ENCODE data around the gene TIMM22. TPM values are rescaled to one million over a fixed set of nuclear protein-coding genes. Genes with fewer than 3 reads are reported as not detected.

Gene TIMM22
- total and polyA plus RNA-seq, 2 of the 4 experiments (the other 2 are of a cell fraction) = 12.7 to 12.9 TPM

DNA sequence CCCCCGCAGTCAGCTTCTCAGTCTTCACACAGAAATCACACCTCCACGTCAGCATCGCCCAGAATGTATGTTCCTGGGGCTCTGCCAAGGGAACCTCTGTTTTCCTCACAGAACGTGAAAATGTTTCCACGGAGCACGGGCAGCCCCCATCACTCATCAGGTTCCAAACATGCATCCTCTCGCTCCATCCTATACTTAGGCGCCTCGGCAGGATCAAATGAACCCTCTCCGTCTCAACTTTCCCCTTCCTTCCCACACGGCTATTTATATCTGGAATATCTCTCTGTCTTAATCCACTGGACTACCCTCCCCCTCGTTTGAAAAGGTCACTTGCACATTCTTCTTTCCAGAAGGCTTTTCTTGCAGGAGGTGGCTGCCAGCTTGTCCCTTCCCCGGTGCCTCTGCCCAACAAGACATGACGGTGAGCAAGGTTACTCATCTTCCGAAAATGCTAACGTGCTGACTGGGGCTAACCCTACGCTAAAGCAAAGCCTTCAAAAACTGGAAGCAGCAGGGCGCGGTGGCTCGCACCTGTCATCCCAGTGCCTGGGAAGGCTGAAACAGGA is 39.0 kb upstream of the TIMM22 start:
- H4K91ac ChIP-seq (ENCODE audit: insufficient read depth, low read depth, low read length) = no peak overlapping the region
- H2BK5ac ChIP-seq (ENCODE audit: low read depth, low read length, poor library complexity, severe bottlenecking) = no peak overlapping the region
- H4K20me1 ChIP-seq (ENCODE audit: insufficient read depth, low read length) = peaks cover 70% of the 10 kb centered on the region
- H3K9ac ChIP-seq (ENCODE audit: low read depth, low read length) = no peak overlapping the region
- no peak overlapping the region for H3K56ac ChIP-seq (ENCODE audit: extremely low read depth, insufficient read depth, low read length)
- no TSS peak for BruUV-seq (replicated peaks)
- CTCF ChIA-PET = no interaction called here
- no peaks in the 10 kb centered on the region for H3K9me3 ChIP-seq (ENCODE audit: control insufficient read depth, insufficient read depth, low read length)
- H3K9me1 ChIP-seq (ENCODE audit: insufficient read depth, low read length) = peaks cover 20% of the 10 kb centered on the region
- WGBS, 2 experiments (ENCODE audit: extremely low coverage in 2 of 2, insufficient read length in 1 of 2) = 61% methylated on average over 13 of the region's 20 CpGs; no CpG with 5 or more reads in 1 of the 2 experiments
- H3K4me3 ChIP-seq (ENCODE audit: insufficient read depth, low read depth, low read length) = no peak overlapping the region
- peak overlapping the region; percentile 23 for H2AFZ ChIP-seq (replicated peaks; ENCODE audit: low read length, poor library complexity)
- POLR2A ChIA-PET (ENCODE audit: unreplicated experiment) = no interaction called here
- H3K4me1 ChIP-seq (ENCODE audit: control insufficient read depth, insufficient read depth, low read length) = peaks cover 21% of the 10 kb centered on the region
- H3K4ac ChIP-seq (ENCODE audit: low read depth, low read length) = no peak overlapping the region
- TF ChIP-seq MXI1 (IDR thresholded peaks at IDR 0.05; ENCODE audit: borderline replicate concordance, low read depth, low read length) = no peak
- TF ChIP-seq, protein P1, sequence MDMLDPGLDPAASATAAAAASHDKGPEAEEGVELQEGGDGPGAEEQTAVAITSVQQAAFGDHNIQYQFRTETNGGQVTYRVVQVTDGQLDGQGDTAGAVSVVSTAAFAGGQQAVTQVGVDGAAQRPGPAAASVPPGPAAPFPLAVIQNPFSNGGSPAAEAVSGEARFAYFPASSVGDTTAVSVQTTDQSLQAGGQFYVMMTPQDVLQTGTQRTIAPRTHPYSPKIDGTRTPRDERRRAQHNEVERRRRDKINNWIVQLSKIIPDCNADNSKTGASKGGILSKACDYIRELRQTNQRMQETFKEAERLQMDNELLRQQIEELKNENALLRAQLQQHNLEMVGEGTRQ (IDR thresholded peaks at IDR 0.05; ENCODE audit: low read depth, low read length) = no peak
- TF ChIP-seq RAD21 (IDR thresholded peaks at IDR 0.05; ENCODE audit: low read length) = no peak
- no peak for TF ChIP-seq BHLHE40 (IDR thresholded peaks at IDR 0.05; ENCODE audit: low read depth, low read length)
- TF ChIP-seq MAFK (IDR thresholded peaks at IDR 0.05; ENCODE audit: low read depth, low read length) = no peak
- no peak for TF ChIP-seq POLR2A (IDR thresholded peaks at IDR 0.05; ENCODE audit: low read depth, low read length)
- TF ChIP-seq SMC3 (IDR thresholded peaks at IDR 0.05; ENCODE audit: low read depth, low read length) = no peak
- no peak for TF ChIP-seq CHD1 (IDR thresholded peaks at IDR 0.05; ENCODE audit: low read depth, low read length)
- TF ChIP-seq RFX5 (IDR thresholded peaks at IDR 0.05; ENCODE audit: low read depth, low read length) = no peak
- TF ChIP-seq, protein P2, sequence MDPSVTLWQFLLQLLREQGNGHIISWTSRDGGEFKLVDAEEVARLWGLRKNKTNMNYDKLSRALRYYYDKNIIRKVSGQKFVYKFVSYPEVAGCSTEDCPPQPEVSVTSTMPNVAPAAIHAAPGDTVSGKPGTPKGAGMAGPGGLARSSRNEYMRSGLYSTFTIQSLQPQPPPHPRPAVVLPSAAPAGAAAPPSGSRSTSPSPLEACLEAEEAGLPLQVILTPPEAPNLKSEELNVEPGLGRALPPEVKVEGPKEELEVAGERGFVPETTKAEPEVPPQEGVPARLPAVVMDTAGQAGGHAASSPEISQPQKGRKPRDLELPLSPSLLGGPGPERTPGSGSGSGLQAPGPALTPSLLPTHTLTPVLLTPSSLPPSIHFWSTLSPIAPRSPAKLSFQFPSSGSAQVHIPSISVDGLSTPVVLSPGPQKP (IDR thresholded peaks at IDR 0.05; ENCODE audit: borderline replicate concordance, low read depth, low read length) = no peak
- TF ChIP-seq FOS (IDR thresholded peaks at IDR 0.05; ENCODE audit: low read depth, low read length) = no peak
- no peak for TF ChIP-seq RCOR1 (IDR thresholded peaks at IDR 0.05; ENCODE audit: insufficient replicate concordance, low read length)
- TF ChIP-seq NFE2L2 (IDR thresholded peaks at IDR 0.05; ENCODE audit: low read depth, low read length) = no peak
- TF ChIP-seq CEBPB (IDR thresholded peaks at IDR 0.05; ENCODE audit: low read depth, low read length) = no peak
- TF ChIP-seq MAZ (IDR thresholded peaks at IDR 0.05; ENCODE audit: borderline replicate concordance, low read depth, low read length) = no peak
- TF ChIP-seq, protein P3, sequence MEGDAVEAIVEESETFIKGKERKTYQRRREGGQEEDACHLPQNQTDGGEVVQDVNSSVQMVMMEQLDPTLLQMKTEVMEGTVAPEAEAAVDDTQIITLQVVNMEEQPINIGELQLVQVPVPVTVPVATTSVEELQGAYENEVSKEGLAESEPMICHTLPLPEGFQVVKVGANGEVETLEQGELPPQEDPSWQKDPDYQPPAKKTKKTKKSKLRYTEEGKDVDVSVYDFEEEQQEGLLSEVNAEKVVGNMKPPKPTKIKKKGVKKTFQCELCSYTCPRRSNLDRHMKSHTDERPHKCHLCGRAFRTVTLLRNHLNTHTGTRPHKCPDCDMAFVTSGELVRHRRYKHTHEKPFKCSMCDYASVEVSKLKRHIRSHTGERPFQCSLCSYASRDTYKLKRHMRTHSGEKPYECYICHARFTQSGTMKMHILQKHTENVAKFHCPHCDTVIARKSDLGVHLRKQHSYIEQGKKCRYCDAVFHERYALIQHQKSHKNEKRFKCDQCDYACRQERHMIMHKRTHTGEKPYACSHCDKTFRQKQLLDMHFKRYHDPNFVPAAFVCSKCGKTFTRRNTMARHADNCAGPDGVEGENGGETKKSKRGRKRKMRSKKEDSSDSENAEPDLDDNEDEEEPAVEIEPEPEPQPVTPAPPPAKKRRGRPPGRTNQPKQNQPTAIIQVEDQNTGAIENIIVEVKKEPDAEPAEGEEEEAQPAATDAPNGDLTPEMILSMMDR (conservative IDR thresholded peaks at IDR 0.05; ENCODE audit: low read depth, low read length) = no peak
- H2BK20ac ChIP-seq (ENCODE audit: low read depth, low read length) = no peak overlapping the region
- H3K36me3 ChIP-seq (ENCODE audit: control insufficient read depth, insufficient read depth, low read length) = peaks cover 21% of the 10 kb centered on the region
- H3K79me1 ChIP-seq (ENCODE audit: low read depth in 1 of 2, low read length in 2 of 2) = peaks cover 22 to 76% of the 10 kb centered on the region in 2 experiments
- no peak for DNase-seq
- H3K18ac ChIP-seq (ENCODE audit: low read depth, low read length) = no peak overlapping the region
- H2AK9ac ChIP-seq (replicated peaks; ENCODE audit: low read depth, low read length, poor library complexity) = no peak overlapping the region
- no peak overlapping the region for H2BK120ac ChIP-seq (ENCODE audit: low read depth, low read length)
- no peak overlapping the region for H3K14ac ChIP-seq (replicated peaks; ENCODE audit: low read depth, low read length)
- ATAC-seq (ENCODE audit: low read depth) = no peak
- H4K8ac ChIP-seq (ENCODE audit: low read depth in 2 of 2, low read length in 2 of 2) = no peak overlapping the region
- in situ Hi-C loops (cut with MboI; ENCODE audit: low sequenced_read_pairs) = no loop called here
- no peak overlapping the region for H3K23ac ChIP-seq (ENCODE audit: low read depth, low read length)
- H2BK15ac ChIP-seq (ENCODE audit: low read depth, low read length) = no peak overlapping the region
- intact Hi-C loops (cut with micrococcal nuclease) = no loop called here
- H2AK5ac ChIP-seq (ENCODE audit: low read depth, low read length) = peak overlapping the region; percentile 13
- no peak overlapping the region for H4K5ac ChIP-seq (ENCODE audit: low read depth, low read length)
- H3K27ac ChIP-seq (ENCODE audit: insufficient read depth, low read length) = no peak overlapping the region
- no peak overlapping the region for H3K4me2 ChIP-seq (ENCODE audit: low read depth, low read length)
- H3K27me3 ChIP-seq (ENCODE audit: control insufficient read depth, insufficient read depth, low read length) = no peaks in the 10 kb centered on the region
- dilution Hi-C loops (cut with HindIII; ENCODE audit: low sequenced_read_pairs, unreplicated experiment) = no loop called here
